GM23248 (cell line): ENCODE data around the gene AGO3.

Experiments used
- EZH2 ChIP-seq: fragments of 200-600 bp; sonication (generic); IDR thresholded peaks from 2 replicates; pipeline ENCODE4 v1.6.1; 2018; ENCODE audit warnings: antibody characterized with exemption, mild to moderate bottlenecking; ENCODE audit not compliant: insufficient read depth, poor library complexity, severe bottlenecking
- EZH2phosphoT487 ChIP-seq: fragments of 200-600 bp; sonication (generic); IDR thresholded peaks from 2 replicates; pipeline ENCODE4 v1.6.1; 2018; ENCODE audit warnings: antibody characterized with exemption, moderate library complexity, mild to moderate bottlenecking, low read depth; ENCODE audit not compliant: insufficient read depth

GRCh38 chr1:35958558-35958957, 27.7 kb downstream of the AGO3 start:
- no peak for TF ChIP-seq EZH2phosphoT487
- TF ChIP-seq EZH2, result no peak
